Ascending aorta (tissue), 2 donors: Measurements from ENCODE around the gene CCL16. TPM values are rescaled to one million over a fixed set of nuclear protein-coding genes. Genes with fewer than 3 reads are reported as not detected.
"Not testable (repeated sequence)": the region's sequence is repeated elsewhere in the genome, so short reads cannot be mapped to it uniquely, and the experiment has no call there.

Experiments
- DNase-seq, 2 donors: peaks; one replicate each; pipeline ENCODE4 v3.0.0-alpha.2; 2019; ENCODE audit warnings: low spot score in 2 of 2
- H3K27ac ChIP-seq, 2 donors: fragments of 200-600 bp; sonication (generic); one replicate each; pipeline ENCODE4 v1.5.1; 2016 to 2017; ENCODE audit warnings: mild to moderate bottlenecking in 1 of 2
- H3K27me3 ChIP-seq: fragments of 200-600 bp; sonication (generic); one replicate; pipeline ENCODE4 v1.5.1; 2017
- H3K36me3 ChIP-seq, 2 donors: fragments of 200-600 bp; sonication (generic); one replicate each; pipeline ENCODE4 v1.5.1; 2016
- H3K4me1 ChIP-seq, 2 donors: fragments of 200-600 bp; sonication (generic); one replicate each; pipeline ENCODE4 v1.5.1; 2016 to 2017; ENCODE audit warnings: mild to moderate bottlenecking in 1 of 2
- H3K4me3 ChIP-seq, 2 donors: fragments of 200-600 bp; sonication (generic); one replicate each; pipeline ENCODE4 v1.5.1; 2016 to 2017; ENCODE audit warnings: mild to moderate bottlenecking in 1 of 2
- H3K9me3 ChIP-seq, 2 donors: fragments of 200-600 bp; sonication (generic); one replicate each; pipeline ENCODE4 v1.5.1; 2016
- intact Hi-C: fragments of 100-400 bp; cut with DNase I; formaldehyde crosslinking; loops from one replicate; pipeline ENCODE4 v1.15.1; 2023
- total RNA-seq: library from RNA; depleted of rRNA; stranded (reverse); fragments of >200 nt; gene quantifications from one replicate; pipeline ENCODE4 v1.1.0, GENCODE V29; 2016
- TF ChIP-seq, protein P1 (sequence below), 3 experiments: fragments of 200-600 bp in 2 of 3; fragments of 450-650 bp in 1 of 3; sonication (generic) in 2 of 3; IDR thresholded peaks; one replicate each; pipeline ENCODE4 v1.5.1; 2016 to 2019; ENCODE audit warnings: antibody characterized with exemption in 3 of 3, mild to moderate bottlenecking in 1 of 3, moderate library complexity in 1 of 3

CCL16 gene
- total RNA-seq, 1 donor from 2014 or later = not detected

DNA sequence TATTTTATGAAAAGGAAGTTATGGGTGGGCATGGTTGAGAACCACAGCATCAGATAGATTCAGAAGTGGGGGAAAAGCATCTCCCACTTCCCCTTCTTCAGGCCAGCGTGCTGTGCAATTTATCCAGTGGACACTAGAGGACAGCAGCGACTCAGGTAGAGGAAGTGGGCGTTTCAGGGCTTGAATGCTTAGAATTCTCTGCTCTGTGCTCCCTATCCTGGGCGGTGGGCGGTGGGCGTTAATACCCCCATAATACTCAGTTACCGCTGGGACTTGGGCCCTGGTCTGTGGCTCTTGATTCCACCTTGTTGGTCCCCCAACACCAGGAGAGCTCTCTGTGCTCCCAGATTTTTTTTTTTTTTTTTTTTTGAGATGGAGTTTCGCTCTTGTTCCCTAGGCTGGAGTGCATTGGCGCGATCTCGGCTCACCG lies 34.1 kb downstream of the CCL16 start:
- DNase-seq = no peak
- Histone ChIP-seq H3K27me3 (no peaks in the 10 kb centered on the region), H3K4me1 (no peaks in the 10 kb centered on the region), H3K36me3 (no peaks in the 10 kb centered on the region), H3K27ac (no peak overlapping the region), H3K9me3 (no peaks in the 10 kb centered on the region), H3K4me3 (peak overlapping the region in 1 of 2 donors; percentile 42)
- intact Hi-C loops = no loop called here
- TF ChIP-seq, protein P1, sequence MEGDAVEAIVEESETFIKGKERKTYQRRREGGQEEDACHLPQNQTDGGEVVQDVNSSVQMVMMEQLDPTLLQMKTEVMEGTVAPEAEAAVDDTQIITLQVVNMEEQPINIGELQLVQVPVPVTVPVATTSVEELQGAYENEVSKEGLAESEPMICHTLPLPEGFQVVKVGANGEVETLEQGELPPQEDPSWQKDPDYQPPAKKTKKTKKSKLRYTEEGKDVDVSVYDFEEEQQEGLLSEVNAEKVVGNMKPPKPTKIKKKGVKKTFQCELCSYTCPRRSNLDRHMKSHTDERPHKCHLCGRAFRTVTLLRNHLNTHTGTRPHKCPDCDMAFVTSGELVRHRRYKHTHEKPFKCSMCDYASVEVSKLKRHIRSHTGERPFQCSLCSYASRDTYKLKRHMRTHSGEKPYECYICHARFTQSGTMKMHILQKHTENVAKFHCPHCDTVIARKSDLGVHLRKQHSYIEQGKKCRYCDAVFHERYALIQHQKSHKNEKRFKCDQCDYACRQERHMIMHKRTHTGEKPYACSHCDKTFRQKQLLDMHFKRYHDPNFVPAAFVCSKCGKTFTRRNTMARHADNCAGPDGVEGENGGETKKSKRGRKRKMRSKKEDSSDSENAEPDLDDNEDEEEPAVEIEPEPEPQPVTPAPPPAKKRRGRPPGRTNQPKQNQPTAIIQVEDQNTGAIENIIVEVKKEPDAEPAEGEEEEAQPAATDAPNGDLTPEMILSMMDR (IDR thresholded peaks at IDR 0.05) = peak; percentile 27 to 63 (median 53)

DNA sequence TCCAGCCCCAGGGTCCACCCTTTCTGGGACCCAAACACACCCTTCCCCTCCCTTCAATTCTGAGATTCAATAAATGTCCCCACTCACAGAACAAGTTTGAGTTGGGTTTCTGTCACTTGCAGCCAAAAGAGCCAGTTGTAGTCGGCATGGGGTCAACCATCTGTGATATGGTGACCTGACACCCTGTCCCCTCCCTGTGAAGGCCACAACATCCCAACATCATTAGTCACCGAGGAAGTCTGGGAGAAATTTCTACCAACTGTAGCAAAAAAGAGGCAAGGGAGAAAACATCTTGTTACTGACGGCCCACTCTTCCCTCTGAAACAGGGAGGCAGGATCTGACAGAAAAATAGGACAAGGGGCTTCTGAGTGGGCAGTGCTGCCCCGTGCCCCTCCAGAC lies 37.1 kb downstream of the CCL16 start:
- no peaks in the 10 kb centered on the region for H3K36me3 ChIP-seq
- intact Hi-C loops = no loop called here
- H3K4me3 ChIP-seq = no peak overlapping the region
- DNase-seq = no peak
- no peaks in the 10 kb centered on the region for H3K9me3 ChIP-seq
- TF ChIP-seq, protein P1 (IDR thresholded peaks at IDR 0.05) = no peak
- no peaks in the 10 kb centered on the region for H3K4me1 ChIP-seq
- H3K27ac ChIP-seq = no peak overlapping the region
- no peaks in the 10 kb centered on the region for H3K27me3 ChIP-seq

DNA sequence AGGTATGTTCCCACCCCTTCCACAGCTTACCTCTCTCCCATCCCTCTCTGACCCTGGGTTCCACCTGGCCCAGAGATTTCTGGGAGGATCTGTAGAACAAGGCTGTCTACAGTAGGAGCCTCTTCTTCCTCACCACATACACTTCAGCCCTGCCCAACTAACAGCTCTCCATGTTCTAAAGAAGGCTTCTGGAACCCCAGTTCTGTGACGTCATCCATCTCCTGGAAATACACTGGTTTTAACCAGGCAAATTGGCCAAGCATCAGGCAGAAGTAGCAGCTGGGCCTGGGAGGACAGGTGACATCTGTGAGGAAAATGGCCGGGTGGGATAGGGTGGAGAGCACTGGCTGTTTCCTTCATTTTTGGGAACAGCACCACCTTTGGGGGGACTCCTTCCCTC lies 37.8 kb downstream of the CCL16 start, which contains the start of gene LYZL6:
LYZL6 (minus strand) TSS at position 177 of the 400 bp plus-strand sequence. CDS start 4,357 bp downstream, outside the sequence.
- intact Hi-C loops = no loop called here
- TF ChIP-seq, protein P1 (IDR thresholded peaks at IDR 0.05) = no peak
- DNase-seq = no peak

DNA sequence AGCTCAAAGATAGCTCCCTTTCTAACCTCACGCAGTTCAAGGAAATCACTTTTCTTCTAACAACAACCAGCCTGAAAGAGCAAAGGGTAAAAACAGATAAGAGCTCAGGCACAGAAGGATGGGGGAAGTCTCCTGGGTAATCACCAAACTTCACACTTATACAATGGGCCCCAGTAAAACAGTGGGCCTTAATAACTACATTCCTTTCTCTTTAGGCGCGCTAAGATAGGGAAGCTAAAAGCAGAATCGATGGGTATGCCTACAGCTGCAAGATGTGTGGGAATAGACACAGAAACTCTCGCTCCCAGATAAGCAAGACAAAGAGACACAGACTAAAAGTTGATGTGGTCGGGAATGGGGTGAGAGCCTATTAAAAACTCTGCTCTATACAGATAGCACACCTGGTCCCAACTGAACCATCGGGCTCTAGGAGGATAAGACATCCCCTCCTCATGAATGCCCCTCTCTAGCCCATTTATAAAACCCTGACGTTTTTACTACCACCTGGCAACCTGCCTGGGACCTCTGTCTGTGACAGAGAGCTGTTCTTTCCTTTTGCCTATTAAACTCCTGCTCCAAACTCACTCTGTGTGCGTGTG lies 38.6 kb downstream of the CCL16 start:
- H3K4me1 ChIP-seq = no peaks in the 10 kb centered on the region
- TF ChIP-seq, protein P1 (IDR thresholded peaks at IDR 0.05) = no peak
- H3K4me3 ChIP-seq = no peak overlapping the region
- no peaks in the 10 kb centered on the region for H3K9me3 ChIP-seq
- H3K36me3 ChIP-seq = no peaks in the 10 kb centered on the region
- H3K27me3 ChIP-seq = no peaks in the 10 kb centered on the region
- intact Hi-C loops = no loop called here
- DNase-seq = no peak
- H3K27ac ChIP-seq = no peak overlapping the region

More for the DNA sequence above, 37.8 kb downstream of the CCL16 start, which contains the start of gene LYZL6:
- Histone ChIP-seq H3K27ac (no peak within 1 kb of the TSS), H3K27me3 (no peaks in the 10 kb centered on the region), H3K4me3 (no peak within 1 kb of the TSS), H3K9me3 (no peaks in the 10 kb centered on the region), H3K36me3 (no peaks in the 10 kb centered on the region), H3K4me1 (no peaks in the 10 kb centered on the region)

DNA sequence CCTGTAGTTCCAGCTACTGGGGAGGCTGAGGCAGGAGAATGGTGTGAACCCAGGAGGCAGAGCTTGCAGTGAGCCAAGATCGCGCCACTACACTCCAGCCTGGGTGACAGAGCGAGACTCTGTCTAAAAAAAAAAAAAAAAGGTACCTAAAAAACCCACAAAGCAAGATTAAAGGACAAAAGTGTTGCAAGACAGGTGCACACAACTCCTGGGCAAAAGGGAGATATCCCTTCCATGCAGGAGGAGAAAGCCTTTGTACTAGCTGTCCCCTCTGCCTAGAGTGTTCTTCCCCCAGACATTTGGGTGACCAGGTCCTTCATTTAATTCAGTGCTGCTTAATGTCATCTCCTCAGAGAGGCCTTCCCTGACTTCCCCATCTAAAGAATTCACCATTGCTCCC lies 42.8 kb downstream of the CCL16 start:
- H3K27me3 ChIP-seq, H3K4me3 ChIP-seq, H3K9me3 ChIP-seq, H3K27ac ChIP-seq, intact Hi-C loops, H3K4me1 ChIP-seq, H3K36me3 ChIP-seq, DNase-seq: not testable (repeated sequence)

DNA sequence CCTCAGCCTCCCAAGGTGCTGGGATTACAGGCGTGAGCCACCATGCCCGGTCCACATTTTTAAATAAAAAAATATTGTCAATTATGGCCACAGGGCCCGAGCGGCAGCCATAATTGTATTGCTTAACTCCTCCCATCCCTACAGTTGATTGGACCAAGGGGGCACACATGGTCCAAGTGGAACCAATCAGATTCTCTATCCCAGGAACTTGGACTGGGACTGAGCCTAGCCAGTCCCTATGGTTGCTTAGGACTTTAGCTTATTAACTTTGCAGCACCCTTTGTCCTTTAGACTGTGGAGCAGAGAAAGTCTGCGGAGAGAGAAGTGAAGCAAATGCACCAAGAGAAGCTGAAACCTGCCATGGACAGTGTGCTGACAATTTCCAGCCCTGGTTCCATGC lies 45.2 kb downstream of the CCL16 start:
- Histone ChIP-seq H3K27me3 (no peaks in the 10 kb centered on the region), H3K27ac (no peak overlapping the region), H3K9me3 (no peaks in the 10 kb centered on the region), H3K4me3 (no peak overlapping the region), H3K4me1 (peaks cover 0 to 3% of the 10 kb centered on the region in 2 donors), H3K36me3 (no peaks in the 10 kb centered on the region)
- intact Hi-C loops = no loop called here
- no peak for DNase-seq
- TF ChIP-seq, protein P1 (IDR thresholded peaks at IDR 0.05) = no peak
